ENCODE data around the gene LRGUK.

LRGUK gene

DNA sequence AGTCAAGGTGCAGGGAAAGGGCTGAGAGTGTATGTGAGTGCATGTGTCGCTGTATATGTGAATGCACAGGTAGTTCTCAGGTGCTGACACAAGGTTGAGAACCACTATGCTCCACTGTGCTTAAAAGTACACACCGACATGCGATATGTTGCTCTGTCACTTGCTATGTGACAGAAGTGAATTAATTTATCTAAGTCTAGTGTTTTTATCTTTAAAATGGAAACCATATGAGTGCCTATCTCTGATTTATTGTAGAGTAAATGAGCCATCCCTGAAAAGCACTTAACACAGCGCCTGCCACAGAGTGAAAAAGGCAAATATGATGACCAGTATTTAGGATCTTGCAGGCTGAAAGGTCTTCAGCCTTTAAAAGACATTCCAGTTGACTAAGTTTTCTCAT lies 184.7 kb downstream of the LRGUK start:
- no peak for DNase-seq

DNA sequence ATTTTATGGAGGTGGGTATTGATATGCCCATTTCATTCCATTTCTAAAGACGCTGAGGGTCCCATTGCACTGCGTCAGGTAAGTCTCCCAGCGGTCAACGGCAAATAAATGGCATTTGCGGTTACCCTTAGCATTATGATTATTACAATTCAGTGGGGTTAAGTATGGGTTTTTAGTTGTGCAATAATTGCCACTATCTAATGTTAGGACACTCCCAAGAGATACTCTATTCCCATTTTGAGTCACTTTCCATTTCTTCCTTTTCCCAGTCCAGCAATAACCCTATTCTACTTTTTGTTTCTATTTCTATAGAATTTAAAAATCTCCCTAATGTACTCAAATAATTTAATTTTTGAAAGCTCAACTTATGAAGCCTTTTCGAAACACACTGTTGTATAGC lies 185.6 kb downstream of the LRGUK start:
- no peak for DNase-seq

DNA sequence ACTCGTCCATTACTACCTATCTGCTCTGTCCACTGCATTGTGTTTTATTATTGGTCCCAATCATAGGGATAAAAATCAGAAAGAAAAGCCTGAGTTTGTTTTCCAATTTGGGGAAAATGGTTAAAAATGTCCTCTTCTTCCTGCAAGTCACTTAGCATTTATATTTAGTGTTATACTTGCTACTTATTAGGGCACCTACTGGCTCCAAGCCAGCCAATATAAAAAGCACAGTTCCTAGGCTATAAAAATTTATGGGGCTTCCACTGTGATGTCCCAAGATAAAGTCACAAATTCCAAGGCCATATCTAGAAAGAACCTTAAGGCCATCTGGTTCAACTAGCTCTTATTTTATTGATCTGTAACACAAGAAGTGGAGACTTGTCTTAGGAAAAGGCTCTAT lies 186.4 kb downstream of the LRGUK start:
- DNase-seq = no peak

Data from SHP77 treated with DMSO at 0.1 percent for 48 hours (cell line).